Measurements from ENCODE around the gene SIRPG.

- TF ChIP-seq CTCF (conservative IDR thresholded peaks at IDR 0.05) (no peak), EZH2 (IDR thresholded peaks at IDR 0.05; ENCODE audit: low read depth) (no peak)
Observed at GRCh38 chr20:1579488-1579887, 78.1 kb downstream of the SIRPG start.

Measured in PC-9 (cell line).